ENCODE measurements around the gene ANGPTL3. TPM values are rescaled to one million over a fixed set of nuclear protein-coding genes. Genes with fewer than 3 reads are reported as not detected.

Gene ANGPTL3, protein sequence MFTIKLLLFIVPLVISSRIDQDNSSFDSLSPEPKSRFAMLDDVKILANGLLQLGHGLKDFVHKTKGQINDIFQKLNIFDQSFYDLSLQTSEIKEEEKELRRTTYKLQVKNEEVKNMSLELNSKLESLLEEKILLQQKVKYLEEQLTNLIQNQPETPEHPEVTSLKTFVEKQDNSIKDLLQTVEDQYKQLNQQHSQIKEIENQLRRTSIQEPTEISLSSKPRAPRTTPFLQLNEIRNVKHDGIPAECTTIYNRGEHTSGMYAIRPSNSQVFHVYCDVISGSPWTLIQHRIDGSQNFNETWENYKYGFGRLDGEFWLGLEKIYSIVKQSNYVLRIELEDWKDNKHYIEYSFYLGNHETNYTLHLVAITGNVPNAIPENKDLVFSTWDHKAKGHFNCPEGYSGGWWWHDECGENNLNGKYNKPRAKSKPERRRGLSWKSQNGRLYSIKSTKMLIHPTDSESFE
- total RNA-seq (2022; extraction: Qiagen RNA extraction) = not detected in 5 replicates

GRCh38 chr1:62597281-62597680 is at the start of gene ANGPTL3:
ANGPTL3 (plus strand) TSS chr1:62597520; CDS start chr1:62597567, 47 bp downstream.

Other genes starting within 250 kb of the ANGPTL3 start
- gene USP1, start 160.5 kb upstream of the ANGPTL3 start, total RNA-seq (2022; extraction: Qiagen RNA extraction) = 20.6 to 30.1 TPM (median 21.7 TPM) in 5 replicates
- 13.8 to 40.0 TPM (median 28.2 TPM) in 5 replicates for gene DOCK7, start 90.9 kb downstream of the ANGPTL3 start, total RNA-seq (2022; extraction: Qiagen RNA extraction)
- 3.9 to 5.3 TPM (median 5.0 TPM) in 5 replicates for gene ATG4C, start 186.6 kb downstream of the ANGPTL3 start, total RNA-seq (2022; extraction: Qiagen RNA extraction)

Measured in A549 treated with CORT108297 at 1 μM for 4 hours (cell line).